HepG2 (cell line): ENCODE measurements around the gene OVCH2. TPM values are rescaled to one million over a fixed set of nuclear protein-coding genes. Genes with fewer than 3 reads are reported as not detected.

Experiments
- ATAC-seq: fragments of 200-7000 bp; cut with Tn5 transposase; 3 replicates; pipeline ENCODE4 v1.9.1; 2020; ENCODE audit warnings: mild to moderate bottlenecking, moderate library complexity
- BruUV-seq: library from RNA; stranded (reverse); fragments of 400-500 nt; replicated peaks from 2 replicates; lab custom pipeline; 2021; lab: Mats Ljungman, UMichigan
- CTCF ChIA-PET: fragments of 300-600 bp; formaldehyde crosslinking; extraction: SDS; loops from one replicate; lab custom pipeline; 2021; ENCODE audit warnings: low total read pairs, inconsistent platforms, low intra/inter-chr PET ratio; lab: Yijun Ruan, JAX
- POLR2A ChIA-PET: fragments of 350-600 bp; sonication (Branson Sonifier 250); formaldehyde crosslinking; loops from one replicate; lab custom pipeline; 2020; ENCODE audit warnings: antibody characterized with exemption, inconsistent platforms; lab: Yijun Ruan, JAX
- DNase-seq: peaks from one replicate; pipeline ENCODE4 v3.0.0-alpha.2; 2015; ENCODE audit warnings: low spot score
- FAIRE-seq: peaks from 3 replicates; lab custom pipeline; 2011; peaks lifted over from hg19 to GRCh38; lab: Jason Lieb, UNC
- H2AFZ ChIP-seq: one replicate; pipeline ENCODE4 v1.6.1; 2011; ENCODE audit warnings: low read length, inconsistent platforms
- H3K27ac ChIP-seq: fragments of 300-600 bp; 3 replicates; pipeline ENCODE4 v1.8.0; 2011; ENCODE audit warnings: mixed run types, mild to moderate bottlenecking, mixed read lengths, low read length, inconsistent platforms; ENCODE audit not compliant: insufficient read depth; ENCODE audit errors: extremely low read length
- H3K27me3 ChIP-seq, 2 experiments: fragments of 200-600 bp in 1 of 2; 2 replicates in 1 of 2; 3 replicates in 1 of 2; pipeline versions ENCODE4 v1.6.0 to v1.8.0; 2011; ENCODE audit warnings: low read length in 2 of 2, mild to moderate bottlenecking in 2 of 2, moderate library complexity in 2 of 2, inconsistent platforms in 1 of 2; ENCODE audit not compliant: insufficient read depth in 2 of 2, control insufficient read depth in 1 of 2
- H3K36me3 ChIP-seq, 2 experiments: fragments of 200-600 bp in 1 of 2; replicated peaks in 1 of 2; 2 replicates in 1 of 2; 3 replicates in 1 of 2; pipeline versions ENCODE4 v1.5.1 to v1.8.0; 2011; ENCODE audit warnings: low read length in 2 of 2, inconsistent platforms in 1 of 2; ENCODE audit not compliant: insufficient read depth in 2 of 2, control insufficient read depth in 1 of 2
- H3K4me1 ChIP-seq: 2 replicates; pipeline ENCODE4 v1.5.1; 2012; ENCODE audit warnings: low read length, inconsistent platforms; ENCODE audit not compliant: insufficient read depth
- H3K4me2 ChIP-seq: 2 replicates; pipeline ENCODE4 v1.6.0; 2011; ENCODE audit warnings: low read depth, low read length, inconsistent platforms
- H3K4me3 ChIP-seq, 3 experiments: fragments of 200-600 bp in 1 of 3; sonication (generic), shearing (Covaris generic) in 1 of 3; replicated peaks in 1 of 3; 2 replicates each; pipeline ENCODE4 v1.5.1; 2011 to 2016; ENCODE audit warnings: low read length in 3 of 3, inconsistent platforms in 2 of 3, low read depth in 2 of 3, mild to moderate bottlenecking in 2 of 3, control low read depth in 1 of 3, mixed read lengths in 1 of 3; ENCODE audit not compliant: insufficient read depth in 1 of 3
- H3K79me2 ChIP-seq: one replicate; pipeline ENCODE4 v1.6.1; 2011; ENCODE audit warnings: low read length, inconsistent platforms; ENCODE audit not compliant: insufficient read depth
- H3K9ac ChIP-seq: 2 replicates; pipeline ENCODE4 v1.6.0; 2011; ENCODE audit warnings: mild to moderate bottlenecking, low read depth, low read length, inconsistent platforms; ENCODE audit not compliant: insufficient read depth
- H3K9me3 ChIP-seq: 2 replicates; pipeline ENCODE4 v1.5.1; 2012; ENCODE audit warnings: mild to moderate bottlenecking, low read length
- H4K20me1 ChIP-seq: 2 replicates; pipeline ENCODE4 v1.6.0; 2011; ENCODE audit warnings: inconsistent platforms, mild to moderate bottlenecking, low read length, moderate library complexity; ENCODE audit not compliant: insufficient read depth
- ZNF547 ChIP-seq: sonication (generic); formaldehyde crosslinking; IDR thresholded peaks from 2 replicates; pipeline ENCODE4 v1.5.1; 2020; ENCODE audit warnings: mild to moderate bottlenecking, missing genetic modification reagents
- ZNF691 ChIP-seq: sonication (generic); formaldehyde crosslinking; IDR thresholded peaks from 2 replicates; pipeline ENCODE4 v1.4.0; 2020; ENCODE audit warnings: missing genetic modification reagents, low read depth, mild to moderate bottlenecking, borderline replicate concordance
- ZNF781 ChIP-seq: sonication (generic); formaldehyde crosslinking; IDR thresholded peaks from 2 replicates; pipeline ENCODE4 v1.5.1; 2020; ENCODE audit warnings: borderline replicate concordance, mild to moderate bottlenecking, missing genetic modification reagents; ENCODE audit errors: not compliant biosample characterization
- WGBS: methylation state at CpG from one replicate; pipeline ENCODE4 v1.1.6; 2017; ENCODE audit warnings: low lambda C conversion rate; 5-methylcytosine and 5-hydroxymethylcytosine counted together
- in situ Hi-C: cut with HindIII; loops from 2 replicates; pipeline ENCODE4 v1.10.0; 2017; ENCODE audit warnings: low pct_unique_long_range_greater_than_20kb; ENCODE audit not compliant: extremely low pct_ligation_motif_present
- intact Hi-C: fragments of 100-400 bp; cut with micrococcal nuclease; formaldehyde crosslinking; loops from one replicate; pipeline ENCODE4 v1.10.0; 2022; ENCODE audit not compliant: unreplicated experiment
- polyA plus RNA-seq, 8 experiments: library from polyadenylated mRNA; depleted of rRNA in 3 of 8; stranded (reverse) in 7 of 8; unstranded in 1 of 8; fragments of >200 nt; fragmentation: Illumina TruSeq in 4 of 8; extraction: Trizol in 4 of 8; gene quantifications; 2 replicates each; pipeline versions ENCODE4 v1.2.1 to v1.2.3, GENCODE V29; 2011 to 2016; ENCODE audit warnings: low read depth in 4 of 8, missing spikeins in 1 of 8, mixed read lengths in 1 of 8; ENCODE audit not compliant: insufficient read depth in 1 of 8
- total RNA-seq, 5 experiments: library from RNA; depleted of rRNA; stranded (reverse); fragments of >200 nt; fragmentation: Illumina TruSeq; extraction: Trizol; gene quantifications; 2 replicates each; pipeline ENCODE4 v1.2.3, GENCODE V29; 2016; ENCODE audit warnings: low read depth in 1 of 5
- TF ChIP-seq, protein P1 (sequence below): sonication (generic); formaldehyde crosslinking; conservative IDR thresholded peaks from 2 replicates; pipeline ENCODE4 v1.4.0; 2020; ENCODE audit warnings: missing genetic modification reagents
- TF ChIP-seq, protein P2 (sequence below): sonication (generic); formaldehyde crosslinking; IDR thresholded peaks from 2 replicates; pipeline ENCODE4 v1.5.1; 2020; ENCODE audit warnings: missing genetic modification reagents, mild to moderate bottlenecking, borderline replicate concordance
- TF ChIP-seq, protein P3 (sequence below): sonication (generic); formaldehyde crosslinking; IDR thresholded peaks from 2 replicates; pipeline ENCODE4 v1.4.0; 2020; ENCODE audit warnings: low read depth, missing genetic modification reagents

The OVCH2 gene
- total and polyA plus RNA-seq, 2 of the 13 experiments (the other 11 are each of a cell fraction or from before 2014, with no cell fraction given), result not detected

DNA sequence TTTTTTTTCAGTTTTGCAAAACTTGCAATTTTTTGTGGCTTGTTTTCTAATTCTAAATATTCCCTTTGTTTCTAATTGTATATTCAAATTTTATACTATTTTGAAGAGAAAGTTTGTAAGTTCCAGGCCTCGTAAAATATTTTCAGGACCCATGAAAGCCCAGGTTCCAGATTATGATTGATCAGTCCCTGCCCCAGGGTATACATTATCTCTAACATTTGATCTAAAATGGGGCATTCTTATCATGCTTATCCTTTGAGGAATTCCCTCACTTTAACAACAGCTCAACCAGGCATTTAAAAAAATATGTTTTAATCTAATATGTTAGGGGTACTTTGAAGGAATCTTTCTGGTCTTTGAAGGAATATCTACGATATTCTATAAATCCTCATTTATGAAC is 59.4 kb downstream of the OVCH2 start:
- ChIA-PET CTCF (no interaction called here), POLR2A (no interaction called here)
- H3K79me2 ChIP-seq, result no peaks in the 10 kb centered on the region
- H3K4me2 ChIP-seq, result no peak overlapping the region
- TF ChIP-seq, protein P1, sequence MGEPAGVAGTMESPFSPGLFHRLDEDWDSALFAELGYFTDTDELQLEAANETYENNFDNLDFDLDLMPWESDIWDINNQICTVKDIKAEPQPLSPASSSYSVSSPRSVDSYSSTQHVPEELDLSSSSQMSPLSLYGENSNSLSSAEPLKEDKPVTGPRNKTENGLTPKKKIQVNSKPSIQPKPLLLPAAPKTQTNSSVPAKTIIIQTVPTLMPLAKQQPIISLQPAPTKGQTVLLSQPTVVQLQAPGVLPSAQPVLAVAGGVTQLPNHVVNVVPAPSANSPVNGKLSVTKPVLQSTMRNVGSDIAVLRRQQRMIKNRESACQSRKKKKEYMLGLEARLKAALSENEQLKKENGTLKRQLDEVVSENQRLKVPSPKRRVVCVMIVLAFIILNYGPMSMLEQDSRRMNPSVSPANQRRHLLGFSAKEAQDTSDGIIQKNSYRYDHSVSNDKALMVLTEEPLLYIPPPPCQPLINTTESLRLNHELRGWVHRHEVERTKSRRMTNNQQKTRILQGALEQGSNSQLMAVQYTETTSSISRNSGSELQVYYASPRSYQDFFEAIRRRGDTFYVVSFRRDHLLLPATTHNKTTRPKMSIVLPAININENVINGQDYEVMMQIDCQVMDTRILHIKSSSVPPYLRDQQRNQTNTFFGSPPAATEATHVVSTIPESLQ (CRISPR knock-in tag), result no peak
- BruUV-seq, result no TSS peak
- H3K4me1 ChIP-seq, result no peaks in the 10 kb centered on the region
- H3K9ac ChIP-seq, result no peak overlapping the region
- H3K27me3 ChIP-seq, result no peaks in the 10 kb centered on the region
- no peak for DNase-seq
- no peak for FAIRE-seq
- H3K9me3 ChIP-seq, result no peaks in the 10 kb centered on the region
- 98% methylated on average over 2 of the region's 2 CpGs for WGBS
- no peaks in the 10 kb centered on the region for H4K20me1 ChIP-seq
- in situ Hi-C loops (no loop called here), intact Hi-C loops (no loop called here)
- H3K27ac ChIP-seq, result no peak overlapping the region
- peaks cover 31 to 61% of the 10 kb centered on the region in 2 experiments for H3K36me3 ChIP-seq
- H2AFZ ChIP-seq, result no peak overlapping the region
- no peak overlapping the region for H3K4me3 ChIP-seq
- ATAC-seq, result no peak

DNA sequence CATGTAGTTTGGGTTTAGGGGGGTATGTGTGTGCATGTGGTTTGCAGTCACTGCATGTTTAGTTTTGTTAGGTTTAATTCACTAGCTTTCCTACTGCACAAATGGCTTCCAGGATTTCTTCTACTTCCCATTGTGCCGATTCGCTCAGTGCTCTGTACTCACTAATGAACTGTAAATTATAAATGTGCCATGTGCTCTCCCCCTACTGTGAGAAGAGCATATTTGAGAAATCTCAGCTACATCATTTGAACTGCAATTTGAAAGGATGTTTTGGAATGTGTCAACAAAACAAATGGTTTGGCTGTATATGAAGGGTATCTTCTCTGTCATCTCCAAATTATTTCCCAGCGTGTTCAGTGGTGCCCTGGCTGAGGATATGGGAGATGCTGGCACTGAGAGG is 61.1 kb downstream of the OVCH2 start:
- Histone ChIP-seq H3K27ac (no peak overlapping the region), H3K27me3 (no peaks in the 10 kb centered on the region), H3K4me1 (no peaks in the 10 kb centered on the region), H2AFZ (no peak overlapping the region), H3K4me2 (no peak overlapping the region), H3K79me2 (no peaks in the 10 kb centered on the region), H3K4me3 (no peak overlapping the region), H3K9ac (no peak overlapping the region), H4K20me1 (no peaks in the 10 kb centered on the region), H3K36me3 (peaks cover 32 to 61% of the 10 kb centered on the region in 2 experiments), H3K9me3 (no peaks in the 10 kb centered on the region)
- TF ChIP-seq, protein P2, sequence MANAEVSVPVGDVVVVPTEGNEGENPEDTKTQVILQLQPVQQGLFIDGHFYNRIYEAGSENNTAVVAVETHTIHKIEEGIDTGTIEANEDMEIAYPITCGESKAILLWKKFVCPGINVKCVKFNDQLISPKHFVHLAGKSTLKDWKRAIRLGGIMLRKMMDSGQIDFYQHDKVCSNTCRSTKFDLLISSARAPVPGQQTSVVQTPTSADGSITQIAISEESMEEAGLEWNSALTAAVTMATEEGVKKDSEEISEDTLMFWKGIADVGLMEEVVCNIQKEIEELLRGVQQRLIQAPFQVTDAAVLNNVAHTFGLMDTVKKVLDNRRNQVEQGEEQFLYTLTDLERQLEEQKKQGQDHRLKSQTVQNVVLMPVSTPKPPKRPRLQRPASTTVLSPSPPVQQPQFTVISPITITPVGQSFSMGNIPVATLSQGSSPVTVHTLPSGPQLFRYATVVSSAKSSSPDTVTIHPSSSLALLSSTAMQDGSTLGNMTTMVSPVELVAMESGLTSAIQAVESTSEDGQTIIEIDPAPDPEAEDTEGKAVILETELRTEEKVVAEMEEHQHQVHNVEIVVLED, result no peak
- TF ChIP-seq ZNF547 (CRISPR knock-in tag) (no peak), ZNF781 (CRISPR knock-in tag) (no peak), ZNF691 (CRISPR knock-in tag) (no peak)
- TF ChIP-seq, protein P3, sequence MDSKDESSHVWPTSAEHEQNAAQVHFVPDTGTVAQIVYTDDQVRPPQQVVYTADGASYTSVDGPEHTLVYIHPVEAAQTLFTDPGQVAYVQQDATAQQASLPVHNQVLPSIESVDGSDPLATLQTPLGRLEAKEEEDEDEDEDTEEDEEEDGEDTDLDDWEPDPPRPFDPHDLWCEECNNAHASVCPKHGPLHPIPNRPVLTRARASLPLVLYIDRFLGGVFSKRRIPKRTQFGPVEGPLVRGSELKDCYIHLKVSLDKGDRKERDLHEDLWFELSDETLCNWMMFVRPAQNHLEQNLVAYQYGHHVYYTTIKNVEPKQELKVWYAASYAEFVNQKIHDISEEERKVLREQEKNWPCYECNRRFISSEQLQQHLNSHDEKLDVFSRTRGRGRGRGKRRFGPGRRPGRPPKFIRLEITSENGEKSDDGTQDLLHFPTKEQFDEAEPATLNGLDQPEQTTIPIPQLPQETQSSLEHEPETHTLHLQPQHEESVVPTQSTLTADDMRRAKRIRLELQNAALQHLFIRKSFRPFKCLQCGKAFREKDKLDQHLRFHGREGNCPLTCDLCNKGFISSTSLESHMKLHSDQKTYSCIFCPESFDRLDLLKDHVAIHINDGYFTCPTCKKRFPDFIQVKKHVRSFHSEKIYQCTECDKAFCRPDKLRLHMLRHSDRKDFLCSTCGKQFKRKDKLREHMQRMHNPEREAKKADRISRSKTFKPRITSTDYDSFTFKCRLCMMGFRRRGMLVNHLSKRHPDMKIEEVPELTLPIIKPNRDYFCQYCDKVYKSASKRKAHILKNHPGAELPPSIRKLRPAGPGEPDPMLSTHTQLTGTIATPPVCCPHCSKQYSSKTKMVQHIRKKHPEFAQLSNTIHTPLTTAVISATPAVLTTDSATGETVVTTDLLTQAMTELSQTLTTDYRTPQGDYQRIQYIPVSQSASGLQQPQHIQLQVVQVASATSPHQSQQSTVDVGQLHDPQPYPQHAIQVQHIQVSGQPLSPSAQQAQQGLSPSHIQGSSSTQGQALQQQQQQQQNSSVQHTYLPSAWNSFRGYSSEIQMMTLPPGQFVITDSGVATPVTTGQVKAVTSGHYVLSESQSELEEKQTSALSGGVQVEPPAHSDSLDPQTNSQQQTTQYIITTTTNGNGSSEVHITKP (CRISPR knock-in tag), result no peak
- no peak for ATAC-seq
- DNase-seq, result no peak
- no peak for FAIRE-seq
- intact Hi-C loops (no loop called here), in situ Hi-C loops (no loop called here)
- WGBS, result 95% methylated on average over 3 of the region's 3 CpGs
- POLR2A ChIA-PET, result no interaction called here
- CTCF ChIA-PET, result no interaction called here
- no TSS peak for BruUV-seq
